A204.1 (cell line): ENCODE results near the gene SLC29A3.
"Not testable (repeated sequence)": the region's sequence is repeated elsewhere in the genome, so short reads cannot be mapped to it uniquely, and the experiment has no call there.

Experiments used
- FAIRE-seq: peaks from 2 replicates; lab custom pipeline; 2012; peaks lifted over from hg19 to GRCh38; lab: Jason Lieb, UNC

SLC29A3 gene

DNA sequence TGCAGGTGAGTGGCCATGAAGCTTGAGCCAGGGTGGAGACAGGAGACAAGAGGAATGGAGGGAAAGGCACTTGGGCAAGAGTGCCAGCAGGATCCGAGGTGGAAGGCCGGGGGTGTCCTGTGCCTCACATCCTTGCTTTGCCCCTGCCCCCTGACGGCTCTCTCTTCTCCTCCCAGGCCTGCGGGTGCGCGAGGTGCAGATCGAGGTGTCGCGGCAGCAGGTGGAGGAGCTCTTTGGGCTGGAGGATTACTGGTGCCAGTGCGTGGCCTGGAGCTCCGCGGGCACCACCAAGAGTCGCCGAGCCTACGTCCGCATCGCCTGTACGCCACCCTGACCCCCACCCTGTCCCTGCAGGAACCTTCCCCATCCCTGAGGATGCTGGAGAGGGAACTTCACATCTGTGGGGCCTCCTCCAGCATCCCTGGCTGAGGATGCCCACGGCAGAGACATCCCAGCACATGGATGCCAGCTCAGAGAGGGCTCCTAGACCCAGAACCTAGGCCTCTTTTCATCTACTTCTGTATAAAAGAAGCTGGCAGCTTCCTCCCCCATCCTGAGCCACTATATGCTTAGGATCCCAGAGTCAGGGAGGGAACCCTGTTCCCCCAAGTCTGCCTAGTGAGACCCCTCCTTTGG lies 34.4 kb upstream of the SLC29A3 start:
- no peak for FAIRE-seq

GRCh38 chr10:71285180-71285545 lies 33.9 kb upstream of the SLC29A3 start:
- no peak for FAIRE-seq

- no peak for FAIRE-seq
Observed at GRCh38 chr10:71285986-71286385, 33.1 kb upstream of the SLC29A3 start.

GRCh38 chr10:71286521-71287294 lies 32.4 kb upstream of the SLC29A3 start:
- FAIRE-seq: no peak

- no peak for FAIRE-seq
Observed at GRCh38 chr10:71287456-71287855, 31.6 kb upstream of the SLC29A3 start.

DNA sequence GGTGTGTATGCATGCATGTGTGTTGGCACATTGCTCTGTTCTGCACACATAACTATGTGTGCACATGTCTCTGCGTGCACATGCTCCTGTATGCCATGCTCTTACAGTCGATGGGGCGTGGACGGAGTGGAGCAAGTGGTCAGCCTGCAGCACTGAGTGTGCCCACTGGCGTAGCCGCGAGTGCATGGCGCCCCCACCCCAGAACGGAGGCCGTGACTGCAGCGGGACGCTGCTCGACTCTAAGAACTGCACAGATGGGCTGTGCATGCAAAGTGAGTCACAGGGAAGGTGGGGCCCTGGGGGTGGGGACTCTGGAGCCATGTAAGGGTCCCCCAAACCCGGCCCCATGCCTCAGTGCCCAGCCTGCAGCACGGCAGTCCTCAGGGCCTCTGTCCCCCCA lies 30.6 kb upstream of the SLC29A3 start:
- FAIRE-seq: no peak

- FAIRE-seq: no peak
Observed at GRCh38 chr10:71289421-71290130, 29.5 kb upstream of the SLC29A3 start.

- FAIRE-seq: no peak
Observed at GRCh38 chr10:71290331-71290730, 28.7 kb upstream of the SLC29A3 start.

DNA sequence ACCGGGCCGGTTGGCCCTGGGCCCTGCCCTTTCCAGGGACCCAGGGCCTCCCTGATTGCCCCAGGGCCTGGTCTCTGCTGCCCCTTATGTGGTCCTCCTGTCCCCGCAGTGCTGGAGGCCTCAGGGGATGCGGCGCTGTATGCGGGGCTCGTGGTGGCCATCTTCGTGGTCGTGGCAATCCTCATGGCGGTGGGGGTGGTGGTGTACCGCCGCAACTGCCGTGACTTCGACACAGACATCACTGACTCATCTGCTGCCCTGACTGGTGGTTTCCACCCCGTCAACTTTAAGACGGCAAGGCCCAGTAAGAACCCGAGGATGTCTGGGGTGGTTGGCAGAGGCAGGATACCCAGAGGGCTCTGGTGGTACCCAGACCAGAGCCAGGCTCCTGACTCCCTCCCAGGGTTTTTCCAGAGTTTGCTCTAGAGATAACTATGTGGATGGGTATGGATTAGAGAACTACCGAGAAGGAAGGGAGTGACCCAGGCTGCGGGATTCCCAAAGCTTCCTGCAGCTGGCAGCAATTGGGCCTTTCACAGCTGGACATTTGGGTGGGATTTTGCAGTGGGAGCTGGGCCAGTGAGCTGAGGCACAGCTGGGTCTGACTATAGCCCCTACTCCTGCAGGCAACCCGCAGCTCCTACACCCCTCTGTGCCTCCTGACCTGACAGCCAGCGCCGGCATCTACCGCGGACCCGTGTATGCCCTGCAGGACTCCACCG lies 28.1 kb upstream of the SLC29A3 start:
- no peak for FAIRE-seq

- no peak for FAIRE-seq
Observed at GRCh38 chr10:71291528-71291900, 27.5 kb upstream of the SLC29A3 start.

DNA sequence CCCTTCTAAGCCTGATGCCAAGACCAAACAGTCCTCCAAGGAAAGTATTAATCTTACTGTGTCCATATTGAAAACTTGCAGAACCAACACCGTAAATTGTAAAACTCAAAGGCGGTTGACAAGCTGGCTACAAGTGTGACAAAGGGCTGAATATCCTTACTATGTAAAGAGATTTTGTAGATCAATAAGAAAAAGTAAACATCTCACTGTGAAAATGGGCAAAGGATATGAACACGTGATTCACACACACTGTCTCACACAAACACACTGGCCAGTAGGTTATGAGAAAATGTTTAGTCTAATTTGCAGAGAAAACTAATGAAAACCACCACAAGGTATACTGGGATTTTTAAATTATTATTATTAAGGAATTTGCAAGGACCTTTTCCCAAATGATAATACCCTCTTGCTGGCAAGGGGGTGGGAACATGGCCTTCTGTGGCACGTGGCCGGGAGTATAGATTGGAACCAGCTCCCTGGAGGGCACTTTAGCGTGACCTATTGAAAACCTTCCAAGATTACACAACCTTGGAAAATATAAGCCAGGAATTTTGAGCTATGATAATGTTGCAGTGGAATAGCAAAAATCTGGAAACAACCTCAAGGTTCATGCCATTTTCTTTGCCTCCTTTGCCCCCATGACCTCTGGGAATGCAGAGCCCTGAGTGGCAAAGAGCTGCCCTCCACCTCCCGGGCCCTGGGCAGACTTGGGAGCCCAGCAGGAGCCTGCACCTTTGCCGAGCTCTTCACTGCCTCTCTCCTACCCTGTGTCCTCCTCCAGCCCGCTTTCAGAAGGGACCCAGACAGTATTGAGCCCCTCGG lies 26.2 kb upstream of the SLC29A3 start:
- no peak for FAIRE-seq

DNA sequence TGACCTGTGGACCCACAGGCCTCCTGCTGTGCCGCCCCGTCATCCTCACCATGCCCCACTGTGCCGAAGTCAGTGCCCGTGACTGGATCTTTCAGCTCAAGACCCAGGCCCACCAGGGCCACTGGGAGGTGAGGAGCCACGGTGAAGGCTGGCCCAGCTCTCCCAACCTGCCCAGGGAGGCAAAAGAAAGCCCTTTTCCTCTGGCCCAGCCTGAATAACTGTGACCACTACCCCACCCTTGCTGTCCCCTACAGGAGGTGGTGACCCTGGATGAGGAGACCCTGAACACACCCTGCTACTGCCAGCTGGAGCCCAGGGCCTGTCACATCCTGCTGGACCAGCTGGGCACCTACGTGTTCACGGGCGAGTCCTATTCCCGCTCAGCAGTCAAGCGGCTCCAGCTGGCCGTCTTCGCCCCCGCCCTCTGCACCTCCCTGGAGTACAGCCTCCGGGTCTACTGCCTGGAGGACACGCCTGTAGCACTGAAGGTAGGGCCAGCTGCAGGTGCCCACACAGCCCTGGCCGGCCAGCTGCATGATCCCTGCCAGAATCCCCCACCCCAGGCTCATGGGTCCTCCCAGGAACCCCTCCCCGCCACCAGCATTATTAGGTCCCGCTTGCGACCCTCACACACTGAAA lies 25.5 kb upstream of the SLC29A3 start:
- no peak for FAIRE-seq

DNA sequence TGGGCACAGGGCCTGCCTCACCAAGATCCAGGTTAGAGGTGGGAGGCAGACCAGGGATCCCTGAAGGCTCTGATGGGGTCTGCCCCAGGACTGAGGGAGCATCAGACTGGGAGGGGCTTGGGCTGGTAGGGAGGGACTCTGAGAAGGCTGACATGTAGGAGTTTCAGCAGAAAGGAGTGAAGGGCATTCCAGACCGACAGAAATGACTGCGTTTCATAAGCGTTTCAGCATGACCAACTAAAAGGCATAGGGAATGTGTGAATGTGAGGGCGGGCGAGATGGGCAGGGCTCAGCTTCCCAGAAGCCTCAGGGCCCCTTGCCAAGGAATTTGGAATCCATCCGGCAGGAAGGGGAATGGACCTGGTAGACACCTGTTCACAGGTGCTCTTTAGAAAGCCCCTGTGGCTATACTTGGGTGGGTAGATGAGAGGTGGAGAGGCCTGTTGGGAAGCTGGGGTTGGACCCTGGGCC lies 24.9 kb upstream of the SLC29A3 start:
- FAIRE-seq: no peak

- no peak for FAIRE-seq
Observed at GRCh38 chr10:71294856-71295255, 24.2 kb upstream of the SLC29A3 start.

- no peak for FAIRE-seq
Observed at GRCh38 chr10:71295641-71296040, 23.4 kb upstream of the SLC29A3 start.

- FAIRE-seq: no peak
Observed at GRCh38 chr10:71296086-71296485, 23.0 kb upstream of the SLC29A3 start.

GRCh38 chr10:71296811-71297210 lies 22.2 kb upstream of the SLC29A3 start:
- FAIRE-seq: not testable (repeated sequence)

- no peak for FAIRE-seq
Observed at GRCh38 chr10:71297343-71297742, 21.7 kb upstream of the SLC29A3 start.

GRCh38 chr10:71299071-71299785 lies 19.8 kb upstream of the SLC29A3 start:
- FAIRE-seq: no peak

- no peak for FAIRE-seq
Observed at GRCh38 chr10:71300555-71301370, 18.3 kb upstream of the SLC29A3 start.
